ENCODE results near the gene RNF130.

RNF130 gene

GRCh38 chr5:179912386-179912785, 159.2 kb downstream of the RNF130 start:
- Histone ChIP-seq H3K27me3 (ENCODE audit: control insufficient read depth in 3 of 3, insufficient read depth in 3 of 3, low read depth in 1 of 3, low read length in 3 of 3) (no peaks in the 10 kb centered on the region), H3K4ac (ENCODE audit: low read length) (no peak overlapping the region), H2BK120ac (ENCODE audit: low read depth, low read length) (no peak overlapping the region), H3K14ac (ENCODE audit: low read length) (no peak overlapping the region), H3K4me1 (ENCODE audit: control insufficient read depth in 2 of 2, insufficient read depth in 1 of 2, low read depth in 1 of 2, low read length in 2 of 2) (peaks cover 0 to 6% of the 10 kb centered on the region in 2 donors), H2BK15ac (ENCODE audit: low read length) (no peak overlapping the region), H2BK5ac (ENCODE audit: low read length) (no peak overlapping the region), H4K8ac (ENCODE audit: low read depth, low read length) (no peak overlapping the region), H3K4me2 (ENCODE audit: insufficient read depth, low read length, poor library complexity, severe bottlenecking) (no peak overlapping the region), H3K4me3 (ENCODE audit: low read length in 2 of 2) (no peak overlapping the region), H2AK5ac (ENCODE audit: low read depth, low read length) (no peak overlapping the region), H3K36me3 (replicated peaks in 1 of 2; ENCODE audit: control insufficient read depth in 2 of 2, insufficient read depth in 2 of 2, low read length in 2 of 2) (no peaks in the 10 kb centered on the region), H3K18ac (ENCODE audit: low read length) (no peak overlapping the region), H4K91ac (ENCODE audit: low read depth, low read length, poor library complexity) (no peak overlapping the region), H3K9ac (ENCODE audit: low read depth, low read length, poor library complexity) (no peak overlapping the region), H2BK12ac (ENCODE audit: low read length) (no peak overlapping the region), H3K23ac (ENCODE audit: low read depth, low read length, poor library complexity) (no peak overlapping the region), H2AFZ (ENCODE audit: low read length) (no peak overlapping the region), H3K79me1 (ENCODE audit: low read depth, low read length) (no peaks in the 10 kb centered on the region), H3K27ac (replicated peaks; ENCODE audit: low read length) (no peak overlapping the region), H3K9me3 (replicated peaks in 1 of 2; ENCODE audit: control insufficient read depth in 2 of 2, insufficient read depth in 1 of 2, low read depth in 1 of 2, low read length in 2 of 2) (no peaks in the 10 kb centered on the region)
- WGBS, 2 donors (ENCODE audit: extremely low coverage in 2 of 2, insufficient read length in 2 of 2, insufficient replicate concordance in 1 of 2) = no CpG with 5 or more reads among the region's 7 CpGs
- DNase-seq (ENCODE audit: low spot score) = no peak

- Histone ChIP-seq H3K79me1 (ENCODE audit: low read depth, low read length) (peaks cover 10% of the 10 kb centered on the region), H4K8ac (ENCODE audit: low read depth, low read length) (no peak overlapping the region), H3K18ac (ENCODE audit: low read length) (no peak overlapping the region), H3K36me3 (replicated peaks in 1 of 2; ENCODE audit: control insufficient read depth in 2 of 2, insufficient read depth in 2 of 2, low read length in 2 of 2) (peaks cover 6 to 18% of the 10 kb centered on the region in 2 donors), H3K23ac (ENCODE audit: low read depth, low read length, poor library complexity) (no peak overlapping the region), H2AFZ (ENCODE audit: low read length) (no peak overlapping the region), H3K4me3 (ENCODE audit: low read length in 2 of 2) (no peak overlapping the region), H2BK15ac (ENCODE audit: low read length) (no peak overlapping the region), H3K9ac (ENCODE audit: low read depth, low read length, poor library complexity) (no peak overlapping the region), H3K4me2 (ENCODE audit: insufficient read depth, low read length, poor library complexity, severe bottlenecking) (no peak overlapping the region), H3K4me1 (ENCODE audit: control insufficient read depth in 2 of 2, insufficient read depth in 1 of 2, low read depth in 1 of 2, low read length in 2 of 2) (peaks cover 7 to 8% of the 10 kb centered on the region in 2 donors), H3K14ac (ENCODE audit: low read length) (no peak overlapping the region), H3K27ac (replicated peaks; ENCODE audit: low read length) (no peak overlapping the region), H3K4ac (ENCODE audit: low read length) (no peak overlapping the region), H3K27me3 (ENCODE audit: control insufficient read depth in 3 of 3, insufficient read depth in 3 of 3, low read depth in 1 of 3, low read length in 3 of 3) (no peaks in the 10 kb centered on the region), H3K9me3 (replicated peaks in 1 of 2; ENCODE audit: control insufficient read depth in 2 of 2, insufficient read depth in 1 of 2, low read depth in 1 of 2, low read length in 2 of 2) (no peaks in the 10 kb centered on the region), H2AK5ac (ENCODE audit: low read depth, low read length) (no peak overlapping the region), H2BK120ac (ENCODE audit: low read depth, low read length) (no peak overlapping the region), H2BK12ac (ENCODE audit: low read length) (no peak overlapping the region), H4K91ac (ENCODE audit: low read depth, low read length, poor library complexity) (no peak overlapping the region), H2BK5ac (ENCODE audit: low read length) (no peak overlapping the region)
- no CpG with 5 or more reads among the region's 6 CpGs for WGBS, 2 donors (ENCODE audit: extremely low coverage in 2 of 2, insufficient read length in 2 of 2, insufficient replicate concordance in 1 of 2)
- no peak for DNase-seq (ENCODE audit: low spot score)
Measured at GRCh38 chr5:179909224-179909623, 162.3 kb downstream of the RNF130 start.

DNA sequence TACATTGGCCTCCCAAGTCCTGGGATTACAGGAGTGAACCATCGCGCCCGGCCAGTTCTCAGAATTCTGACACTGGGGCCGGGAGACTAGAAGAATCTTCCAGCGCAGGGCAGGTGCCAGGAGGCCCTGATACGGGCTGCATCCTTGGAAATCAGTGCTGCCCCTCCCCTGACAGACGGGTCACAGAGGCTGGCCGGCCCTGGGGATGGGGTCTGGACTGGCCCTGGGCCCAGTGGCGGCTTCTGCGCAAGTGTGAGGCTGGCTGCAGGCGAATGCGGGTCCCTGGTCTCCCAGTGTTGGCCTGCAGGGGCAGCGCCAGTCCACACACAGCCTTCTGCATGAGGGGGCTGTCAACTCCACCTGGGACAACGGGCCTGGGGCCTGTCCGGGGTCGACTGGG, 163.0 kb downstream of the RNF130 start:
- DNase-seq (ENCODE audit: low spot score) = no peak
- peaks cover 11 to 24% of the 10 kb centered on the region in 2 donors for H3K36me3 ChIP-seq (replicated peaks in 1 of 2; ENCODE audit: control insufficient read depth in 2 of 2, insufficient read depth in 2 of 2, low read length in 2 of 2)
- H3K4me3 ChIP-seq (ENCODE audit: low read length in 2 of 2) = no peak overlapping the region
- H3K23ac ChIP-seq (ENCODE audit: low read depth, low read length, poor library complexity) = no peak overlapping the region
- no peak overlapping the region for H4K8ac ChIP-seq (ENCODE audit: low read depth, low read length)
- H3K9ac ChIP-seq (ENCODE audit: low read depth, low read length, poor library complexity) = peak overlapping the region; percentile 45
- H2BK12ac ChIP-seq (ENCODE audit: low read length) = no peak overlapping the region
- H3K79me1 ChIP-seq (ENCODE audit: low read depth, low read length) = peaks cover 10% of the 10 kb centered on the region
- H3K4me2 ChIP-seq (ENCODE audit: insufficient read depth, low read length, poor library complexity, severe bottlenecking) = no peak overlapping the region
- H2AFZ ChIP-seq (ENCODE audit: low read length) = peak overlapping the region; percentile 95
- H2BK120ac ChIP-seq (ENCODE audit: low read depth, low read length) = no peak overlapping the region
- H4K91ac ChIP-seq (ENCODE audit: low read depth, low read length, poor library complexity) = no peak overlapping the region
- H2AK5ac ChIP-seq (ENCODE audit: low read depth, low read length) = no peak overlapping the region
- WGBS, 2 donors (ENCODE audit: extremely low coverage in 2 of 2, insufficient read length in 2 of 2, insufficient replicate concordance in 1 of 2) = no CpG with 5 or more reads among the region's 16 CpGs
- no peak overlapping the region for H2BK5ac ChIP-seq (ENCODE audit: low read length)
- no peaks in the 10 kb centered on the region for H3K27me3 ChIP-seq (ENCODE audit: control insufficient read depth in 3 of 3, insufficient read depth in 3 of 3, low read depth in 1 of 3, low read length in 3 of 3)
- no peak overlapping the region for H3K14ac ChIP-seq (ENCODE audit: low read length)
- H3K27ac ChIP-seq (replicated peaks; ENCODE audit: low read length) = no peak overlapping the region
- no peak overlapping the region for H2BK15ac ChIP-seq (ENCODE audit: low read length)
- H3K4ac ChIP-seq (ENCODE audit: low read length) = no peak overlapping the region
- no peaks in the 10 kb centered on the region for H3K9me3 ChIP-seq (replicated peaks in 1 of 2; ENCODE audit: control insufficient read depth in 2 of 2, insufficient read depth in 1 of 2, low read depth in 1 of 2, low read length in 2 of 2)
- H3K18ac ChIP-seq (ENCODE audit: low read length) = peak overlapping the region; percentile 15
- H3K4me1 ChIP-seq (ENCODE audit: control insufficient read depth in 2 of 2, insufficient read depth in 1 of 2, low read depth in 1 of 2, low read length in 2 of 2) = peaks cover 7 to 8% of the 10 kb centered on the region in 2 donors

DNA sequence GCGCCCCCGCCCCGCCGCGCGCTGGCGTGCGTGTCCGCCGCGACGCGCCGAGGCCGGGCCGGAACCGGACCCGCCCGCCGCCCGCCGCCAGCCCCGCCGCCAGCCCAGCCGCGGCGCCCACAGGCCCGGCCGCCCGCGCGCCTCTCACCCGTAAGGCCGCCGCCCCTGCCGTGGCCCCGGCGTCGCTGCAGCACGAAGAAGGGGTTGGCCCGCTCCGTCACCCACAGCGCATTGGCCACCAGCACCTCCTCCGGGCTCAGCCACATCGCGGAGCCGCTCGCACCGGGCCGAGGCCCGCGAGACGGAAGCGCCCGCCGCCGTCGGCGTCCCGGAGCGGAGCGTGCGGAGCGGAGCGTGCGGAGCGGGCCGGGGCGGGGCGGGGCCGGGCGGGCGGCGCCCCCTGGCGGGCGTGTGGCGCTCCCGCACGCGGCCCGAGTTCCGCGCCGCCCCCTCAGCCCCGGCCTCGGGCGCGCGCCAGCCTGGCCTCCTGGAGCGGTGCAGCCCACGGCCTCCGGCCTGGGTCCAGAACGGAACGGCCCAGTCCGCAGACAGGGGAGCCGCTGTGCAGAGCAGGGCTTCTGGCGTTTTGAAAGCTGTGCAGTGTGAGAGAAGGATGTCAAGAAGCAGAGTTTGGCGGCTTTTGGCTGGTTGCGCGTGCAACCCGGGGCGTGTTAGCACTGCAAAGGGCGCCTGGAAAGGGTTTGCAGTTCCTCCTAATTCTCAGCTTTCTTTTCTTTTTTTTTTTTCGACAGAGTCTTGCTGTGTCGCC, 163.8 kb downstream of the RNF130 start, which contains the start of gene TBC1D9B:
Gene TBC1D9B (minus strand): TSS at position 342 of the 769 bp plus-strand sequence. CDS start 76 bp downstream, at position 266.
- H3K23ac ChIP-seq (ENCODE audit: low read depth, low read length, poor library complexity) = peak within 1 kb of the TSS; percentile 97
- peak within 1 kb of the TSS; percentile 92 for H3K4me2 ChIP-seq (ENCODE audit: insufficient read depth, low read length, poor library complexity, severe bottlenecking)
- H3K4ac ChIP-seq (ENCODE audit: low read length) = peak within 1 kb of the TSS; percentile 79
- H4K91ac ChIP-seq (ENCODE audit: low read depth, low read length, poor library complexity) = no peak within 1 kb of the TSS
- H2BK5ac ChIP-seq (ENCODE audit: low read length) = peak within 1 kb of the TSS; percentile 6
- peaks cover 10% of the 10 kb centered on the region for H3K79me1 ChIP-seq (ENCODE audit: low read depth, low read length)
- peak within 1 kb of the TSS; percentile 98 for H3K14ac ChIP-seq (ENCODE audit: low read length)
- no peak within 1 kb of the TSS for H2BK120ac ChIP-seq (ENCODE audit: low read depth, low read length)
- H3K9me3 ChIP-seq (replicated peaks in 1 of 2; ENCODE audit: control insufficient read depth in 2 of 2, insufficient read depth in 1 of 2, low read depth in 1 of 2, low read length in 2 of 2) = no peaks in the 10 kb centered on the region
- peak within 1 kb of the TSS; percentile 95 for H2AFZ ChIP-seq (ENCODE audit: low read length)
- peak within 1 kb of the TSS; percentile 95 for H2AK5ac ChIP-seq (ENCODE audit: low read depth, low read length)
- peak within 1 kb of the TSS; percentile 25 for H4K8ac ChIP-seq (ENCODE audit: low read depth, low read length)
- peak within 1 kb of the TSS; percentile 98 for H3K18ac ChIP-seq (ENCODE audit: low read length)
- H3K9ac ChIP-seq (ENCODE audit: low read depth, low read length, poor library complexity) = peak within 1 kb of the TSS; percentile 99
- DNase-seq (ENCODE audit: low spot score) = peak; percentile 67
- no peak within 1 kb of the TSS for H2BK15ac ChIP-seq (ENCODE audit: low read length)
- H3K4me1 ChIP-seq (ENCODE audit: control insufficient read depth in 2 of 2, insufficient read depth in 1 of 2, low read depth in 1 of 2, low read length in 2 of 2) = peaks cover 7 to 8% of the 10 kb centered on the region in 2 donors
- no CpG with 5 or more reads among the region's 105 CpGs for WGBS, 2 donors (ENCODE audit: extremely low coverage in 2 of 2, insufficient read length in 2 of 2, insufficient replicate concordance in 1 of 2)
- no peak within 1 kb of the TSS for H2BK12ac ChIP-seq (ENCODE audit: low read length)
- no peak within 1 kb of the TSS for H3K27ac ChIP-seq (replicated peaks; ENCODE audit: low read length)
- H3K4me3 ChIP-seq (ENCODE audit: low read length in 2 of 2) = peak within 1 kb of the TSS; percentile 81 to 97
- no peaks in the 10 kb centered on the region for H3K27me3 ChIP-seq (ENCODE audit: control insufficient read depth in 3 of 3, insufficient read depth in 3 of 3, low read depth in 1 of 3, low read length in 3 of 3)
- peaks cover 17 to 32% of the 10 kb centered on the region in 2 donors for H3K36me3 ChIP-seq (replicated peaks in 1 of 2; ENCODE audit: control insufficient read depth in 2 of 2, insufficient read depth in 2 of 2, low read length in 2 of 2)
